Keratinocyte (primary cell): ENCODE data around the gene PGPEP1. TPM values are rescaled to one million over a fixed set of nuclear protein-coding genes. Genes with fewer than 3 reads are reported as not detected.
"Not testable (repeated sequence)": the region's sequence is repeated elsewhere in the genome, so short reads cannot be mapped to it uniquely, and the experiment has no call there.

Experiments used
- DNase-seq: peaks from one replicate; pipeline ENCODE4 v3.0.0-alpha.2; 2011; ENCODE audit warnings: low read depth, missing footprints, low spot score
- FAIRE-seq: peaks from 2 replicates; lab custom pipeline; 2011; peaks lifted over from hg19 to GRCh38; lab: Jason Lieb, UNC
- H2AFZ ChIP-seq: 2 replicates; pipeline ENCODE4 v1.6.0; 2012; ENCODE audit warnings: low read length, control low read depth, inconsistent platforms; ENCODE audit not compliant: control insufficient read depth
- H3K27ac ChIP-seq: 2 replicates; pipeline ENCODE4 v1.5.1; 2011; ENCODE audit warnings: low read length; ENCODE audit not compliant: control insufficient read depth, insufficient read depth
- H3K27me3 ChIP-seq: 3 replicates; pipeline ENCODE4 v1.6.0; 2011; ENCODE audit warnings: low read length; ENCODE audit not compliant: control insufficient read depth, insufficient read depth; ENCODE audit errors: extremely low read depth
- H3K36me3 ChIP-seq, 2 experiments: 2 replicates in 1 of 2; 3 replicates in 1 of 2; pipeline ENCODE4 v1.5.1; 2011; ENCODE audit warnings: low read length in 2 of 2, mild to moderate bottlenecking in 1 of 2; ENCODE audit not compliant: control insufficient read depth in 2 of 2, insufficient read depth in 2 of 2; ENCODE audit errors: extremely low read depth in 1 of 2
- H3K4me1 ChIP-seq: 3 replicates; pipeline ENCODE4 v1.5.1; 2011; ENCODE audit warnings: low read length; ENCODE audit not compliant: control insufficient read depth, insufficient read depth; ENCODE audit errors: extremely low read depth
- H3K4me2 ChIP-seq: 3 replicates; pipeline ENCODE4 v1.6.0; 2011; ENCODE audit warnings: low read depth, low read length; ENCODE audit not compliant: control insufficient read depth, insufficient read depth; ENCODE audit errors: extremely low read depth
- H3K4me3 ChIP-seq, 3 experiments: fragments of 200-600 bp in 1 of 3; sonication (generic) in 1 of 3; 2 replicates in 2 of 3; 3 replicates in 1 of 3; pipeline ENCODE4 v1.5.1; 2011 to 2016; ENCODE audit warnings: low read length in 3 of 3, mild to moderate bottlenecking in 3 of 3, control low read depth in 2 of 3, inconsistent platforms in 1 of 3, low read depth in 1 of 3, mixed read lengths in 1 of 3, mixed run types in 1 of 3, moderate library complexity in 1 of 3; ENCODE audit not compliant: control insufficient read depth in 2 of 3, insufficient read depth in 2 of 3; ENCODE audit errors: extremely low read depth in 1 of 3
- H3K79me2 ChIP-seq: 2 replicates; pipeline ENCODE4 v1.6.0; 2012; ENCODE audit warnings: low read length; ENCODE audit not compliant: control insufficient read depth, insufficient read depth
- H3K9ac ChIP-seq: 3 replicates; pipeline ENCODE4 v1.6.0; 2011; ENCODE audit warnings: low read length; ENCODE audit not compliant: control insufficient read depth, insufficient read depth; ENCODE audit errors: extremely low read depth
- H3K9me1 ChIP-seq: 3 replicates; pipeline ENCODE4 v1.6.0; 2011; ENCODE audit warnings: low read length; ENCODE audit not compliant: control insufficient read depth, insufficient read depth; ENCODE audit errors: extremely low read depth
- H3K9me3 ChIP-seq: 2 replicates; pipeline ENCODE4 v1.5.1; 2012; ENCODE audit warnings: low read depth, low read length; ENCODE audit not compliant: control insufficient read depth
- H4K20me1 ChIP-seq: 3 replicates; pipeline ENCODE4 v1.6.0; 2011; ENCODE audit warnings: low read length; ENCODE audit not compliant: control insufficient read depth, insufficient read depth; ENCODE audit errors: extremely low read depth
- EZH2 ChIP-seq: IDR thresholded peaks from one replicate; pipeline ENCODE4 v1.6.1; 2012; ENCODE audit warnings: inconsistent platforms, mild to moderate bottlenecking, low read length, moderate library complexity
- dilution Hi-C: fragments of 300-500 bp; cut with MboI; formaldehyde crosslinking; loops from one replicate; pipeline ENCODE4 v1.7.0; 2020; ENCODE audit warnings: low sequenced_read_pairs; ENCODE audit not compliant: extremely low pct_ligation_motif_present
- polyA plus RNA-seq, 5 experiments: library from polyadenylated mRNA; depleted of rRNA in 3 of 5; stranded (reverse) in 3 of 5; stranded (forward) in 1 of 5; unstranded in 1 of 5; fragments of >200 nt; gene quantifications; 1 replicate in 1 of 5; 2 replicates in 3 of 5; 3 replicates in 1 of 5; pipeline versions ENCODE4 v1.2.1 to v1.2.3, GENCODE V29; 2011 to 2012; ENCODE audit warnings: missing spikeins in 2 of 5, low read depth in 1 of 5, low replicate concordance in 1 of 5
- TF ChIP-seq, protein P1 (sequence below), 3 experiments: IDR thresholded peaks in 1 of 3; conservative IDR thresholded peaks in 1 of 3; optimal IDR thresholded peaks in 1 of 3; 2 replicates in 2 of 3; 3 replicates in 1 of 3; pipeline versions ENCODE3 to v1.5.1; 2011; ENCODE audit warnings: low read length in 3 of 3, mild to moderate bottlenecking in 3 of 3, moderate library complexity in 2 of 3, control low read depth in 1 of 3, inconsistent platforms in 1 of 3; ENCODE audit not compliant: insufficient read depth in 2 of 3; ENCODE audit errors: extremely low read depth in 1 of 3

The PGPEP1 gene
- polyA plus RNA-seq, 1 donor (not counting 4 experiments of a cell fraction or from before 2014, with no cell fraction given), result 5.6 TPM

DNA sequence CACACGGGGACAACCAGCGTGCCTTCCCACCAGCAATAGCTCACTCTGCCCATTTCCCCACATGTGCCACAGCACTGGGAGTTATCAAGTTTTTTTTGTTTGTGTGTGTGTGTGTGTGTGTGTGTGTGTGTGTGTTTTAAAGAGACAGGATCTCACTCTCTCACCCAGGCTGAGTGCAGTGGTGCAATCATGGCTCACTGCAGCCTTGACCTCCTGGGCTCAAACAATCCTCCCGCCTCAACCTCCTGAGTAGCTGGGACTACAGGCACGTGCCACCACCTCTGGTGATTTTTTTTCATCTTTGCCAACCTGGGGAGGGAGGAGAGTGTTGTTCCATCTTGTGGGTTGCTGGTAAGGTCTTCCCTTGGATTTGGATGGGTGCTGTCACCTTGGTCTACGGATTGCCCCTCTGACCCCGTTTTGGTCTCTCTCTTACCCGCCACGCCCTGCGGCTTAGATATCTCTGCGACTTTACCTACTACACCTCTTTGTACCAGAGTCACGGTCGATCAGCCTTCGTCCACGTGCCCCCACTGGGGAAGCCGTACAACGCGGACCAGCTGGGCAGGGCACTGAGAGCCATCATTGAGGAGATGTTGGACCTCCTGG lies 22.6 kb downstream of the PGPEP1 start:
- H3K9me3 ChIP-seq, result no peaks in the 10 kb centered on the region
- DNase-seq (no peak), FAIRE-seq (no peak)
- peaks cover 18% of the 10 kb centered on the region for H3K4me1 ChIP-seq
- no peaks in the 10 kb centered on the region for H4K20me1 ChIP-seq
- no peak for TF ChIP-seq EZH2
- TF ChIP-seq, protein P1, sequence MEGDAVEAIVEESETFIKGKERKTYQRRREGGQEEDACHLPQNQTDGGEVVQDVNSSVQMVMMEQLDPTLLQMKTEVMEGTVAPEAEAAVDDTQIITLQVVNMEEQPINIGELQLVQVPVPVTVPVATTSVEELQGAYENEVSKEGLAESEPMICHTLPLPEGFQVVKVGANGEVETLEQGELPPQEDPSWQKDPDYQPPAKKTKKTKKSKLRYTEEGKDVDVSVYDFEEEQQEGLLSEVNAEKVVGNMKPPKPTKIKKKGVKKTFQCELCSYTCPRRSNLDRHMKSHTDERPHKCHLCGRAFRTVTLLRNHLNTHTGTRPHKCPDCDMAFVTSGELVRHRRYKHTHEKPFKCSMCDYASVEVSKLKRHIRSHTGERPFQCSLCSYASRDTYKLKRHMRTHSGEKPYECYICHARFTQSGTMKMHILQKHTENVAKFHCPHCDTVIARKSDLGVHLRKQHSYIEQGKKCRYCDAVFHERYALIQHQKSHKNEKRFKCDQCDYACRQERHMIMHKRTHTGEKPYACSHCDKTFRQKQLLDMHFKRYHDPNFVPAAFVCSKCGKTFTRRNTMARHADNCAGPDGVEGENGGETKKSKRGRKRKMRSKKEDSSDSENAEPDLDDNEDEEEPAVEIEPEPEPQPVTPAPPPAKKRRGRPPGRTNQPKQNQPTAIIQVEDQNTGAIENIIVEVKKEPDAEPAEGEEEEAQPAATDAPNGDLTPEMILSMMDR (optimal IDR thresholded peaks at IDR 0.05 in 1 of 3, IDR thresholded peaks at IDR 0.05 in 1 of 3, conservative IDR thresholded peaks at IDR 0.05 in 1 of 3; ENCODE audit: extremely low read depth in 1 of 3, insufficient read depth in 2 of 3, low read length in 3 of 3), result no peak
- H3K9ac ChIP-seq, result no peak overlapping the region
- dilution Hi-C loops, result no loop called here
- H3K4me3 ChIP-seq, result no peak overlapping the region
- no peak overlapping the region for H3K27ac ChIP-seq
- H3K4me2 ChIP-seq, result no peak overlapping the region
- no peaks in the 10 kb centered on the region for H3K9me1 ChIP-seq
- H3K27me3 ChIP-seq, result no peaks in the 10 kb centered on the region
- no peaks in the 10 kb centered on the region for H3K79me2 ChIP-seq
- peaks cover 0 to 2% of the 10 kb centered on the region in 2 experiments for H3K36me3 ChIP-seq
- no peak overlapping the region for H2AFZ ChIP-seq

DNA sequence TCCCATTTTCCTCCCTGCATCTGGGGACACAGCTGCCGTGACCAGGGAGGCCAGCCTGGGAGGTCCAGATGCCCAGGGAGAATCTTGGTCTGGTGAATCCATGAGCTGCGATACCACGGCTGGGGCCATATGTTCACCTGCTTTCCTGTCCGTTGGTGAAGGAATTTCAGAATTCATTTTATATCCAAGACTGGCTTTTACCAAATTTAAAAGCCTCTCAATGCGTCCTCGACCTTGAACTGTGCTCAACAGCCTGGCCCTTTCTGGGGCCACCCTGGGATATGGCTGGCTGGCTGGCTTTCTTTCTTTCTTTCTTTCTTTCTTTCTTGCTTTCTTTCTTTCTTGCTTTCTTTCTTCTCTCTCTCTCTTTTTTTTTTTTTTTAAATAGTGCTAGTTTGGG lies 23.4 kb downstream of the PGPEP1 start:
- Histone ChIP-seq H3K36me3 (peaks cover 0 to 2% of the 10 kb centered on the region in 2 experiments), H3K4me2 (no peak overlapping the region), H3K79me2 (no peaks in the 10 kb centered on the region), H3K4me1 (peaks cover 18% of the 10 kb centered on the region), H3K27me3 (no peaks in the 10 kb centered on the region), H3K9me3 (no peaks in the 10 kb centered on the region), H2AFZ (no peak overlapping the region), H3K4me3 (no peak overlapping the region), H3K9me1 (no peaks in the 10 kb centered on the region), H3K9ac (no peak overlapping the region), H3K27ac (no peak overlapping the region), H4K20me1 (no peaks in the 10 kb centered on the region)
- TF ChIP-seq, protein P1 (optimal IDR thresholded peaks at IDR 0.05 in 1 of 3, IDR thresholded peaks at IDR 0.05 in 1 of 3, conservative IDR thresholded peaks at IDR 0.05 in 1 of 3; ENCODE audit: extremely low read depth in 1 of 3, insufficient read depth in 2 of 3, low read length in 3 of 3), result no peak
- no peak for TF ChIP-seq EZH2
- DNase-seq (no peak), FAIRE-seq (no peak)
- dilution Hi-C loops, result no loop called here

DNA sequence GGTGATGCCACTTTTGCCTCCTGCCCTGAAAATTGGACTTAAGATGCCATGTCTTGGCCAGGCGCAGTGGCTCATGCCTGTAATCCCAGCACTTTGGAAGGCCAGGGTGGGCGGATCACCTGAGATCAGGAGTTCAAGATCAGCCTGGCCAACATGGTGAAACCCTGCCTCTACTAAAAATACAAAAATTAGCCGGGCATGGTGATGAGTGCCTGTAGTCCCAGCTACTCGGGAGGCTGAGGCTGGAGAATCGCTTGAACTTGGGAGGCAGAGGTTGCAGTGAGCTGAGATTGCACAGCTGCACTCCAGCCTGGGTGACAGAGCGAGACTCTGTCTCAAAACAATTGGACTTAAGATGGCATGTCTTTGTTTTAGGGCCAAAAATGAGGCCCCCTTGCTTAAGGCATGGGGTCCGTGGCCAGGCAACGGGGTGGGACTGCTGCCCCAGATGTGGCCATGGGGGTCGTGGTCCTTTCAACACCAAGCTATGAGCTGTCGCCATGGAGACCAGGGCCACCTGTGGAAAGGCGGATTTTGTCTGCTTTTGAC lies 24.0 kb downstream of the PGPEP1 start:
- H4K20me1 ChIP-seq, DNase-seq, H3K79me2 ChIP-seq, H3K9me3 ChIP-seq, H3K36me3 ChIP-seq, FAIRE-seq, dilution Hi-C loops, H3K9me1 ChIP-seq, H3K27me3 ChIP-seq, H3K4me3 ChIP-seq: not testable (repeated sequence)
- H3K9ac ChIP-seq, result peak overlapping the region; percentile 28
- peak overlapping the region; percentile 60 for H3K27ac ChIP-seq
- H3K4me1 ChIP-seq, result peaks cover 18% of the 10 kb centered on the region
- H3K4me2 ChIP-seq, result peak overlapping the region; percentile 37
- peak overlapping the region; percentile 49 for H2AFZ ChIP-seq
